Frontal cortex (tissue), 4 donors: Measurements from ENCODE around the gene SH3TC1. TPM values are rescaled to one million over a fixed set of nuclear protein-coding genes. Genes with fewer than 3 reads are reported as not detected.

Experiments
- DNase-seq, 2 donors: peaks; one replicate each; pipeline ENCODE4 v3.0.0; 2012; ENCODE audit warnings: low spot score in 2 of 2
- FAIRE-seq: peaks from 2 replicates; lab custom pipeline; 2012; peaks lifted over from hg19 to GRCh38; lab: Jason Lieb, UNC
- total RNA-seq: library from RNA; depleted of rRNA; stranded (reverse); fragments of >200 nt; gene quantifications from one replicate; pipeline ENCODE4 v1.2.3, GENCODE V29; 2014
- donor health status: control.
- donor health status: control.
- donor health status: control.

Gene SH3TC1
- total RNA-seq, 1 donor from 2014 or later = 1.6 TPM

- FAIRE-seq (no peak), DNase-seq (no peak)
Observed at GRCh38 chr4:8238036-8238511, 39.0 kb downstream of the SH3TC1 start.

DNA sequence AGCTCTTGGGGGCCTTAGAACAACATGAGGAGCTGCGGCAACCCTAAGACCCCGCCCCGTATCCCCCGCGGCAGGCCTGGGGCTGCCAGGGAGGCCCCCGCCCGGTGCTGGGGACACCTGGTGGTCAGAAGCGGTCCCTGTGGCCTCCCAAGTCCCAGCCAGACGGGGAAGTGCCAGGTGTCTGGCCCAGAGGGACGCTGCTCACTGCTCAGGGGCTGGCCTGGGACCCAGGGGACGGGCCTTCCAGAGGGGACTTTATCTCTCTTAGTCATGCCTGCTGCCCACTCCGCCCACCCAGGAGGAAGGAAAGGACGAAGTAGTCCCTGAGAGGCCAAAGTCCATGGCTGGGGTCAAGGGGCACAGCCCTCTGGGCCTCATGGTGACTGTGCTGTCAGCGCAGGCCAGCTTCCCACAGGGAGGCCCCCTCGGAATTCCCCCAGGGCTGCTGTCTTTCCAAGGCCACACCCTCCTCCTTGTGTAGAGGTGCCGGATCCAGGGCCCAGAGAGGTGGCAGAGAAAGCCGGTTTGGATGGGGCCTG is 39.5 kb downstream of the SH3TC1 start:
- DNase-seq = no peak
- FAIRE-seq = no peak

- no peak for DNase-seq
- FAIRE-seq = no peak
Observed at GRCh38 chr4:8239226-8239625, 40.1 kb downstream of the SH3TC1 start.

DNA sequence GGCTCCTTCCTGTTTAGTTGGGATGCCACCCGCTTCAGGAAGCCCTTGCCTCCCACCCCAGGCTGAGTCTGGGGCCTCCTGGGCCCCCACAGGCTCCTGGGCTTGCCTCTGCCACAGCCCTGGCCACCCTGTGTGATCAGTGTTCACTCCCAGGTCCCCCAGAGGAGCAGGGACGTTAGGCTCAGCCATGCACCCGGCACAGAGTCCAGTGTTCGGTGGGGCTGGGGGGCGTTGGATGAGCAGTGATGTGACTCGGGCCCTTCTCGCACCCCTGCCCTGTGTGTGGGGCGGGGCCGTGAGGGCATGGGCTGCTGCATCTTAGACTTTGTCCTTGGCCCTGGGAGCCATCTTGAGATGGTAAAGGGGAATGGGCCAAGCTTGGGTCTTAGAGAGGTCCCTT is 40.6 kb downstream of the SH3TC1 start:
- no peak for FAIRE-seq
- DNase-seq = no peak

- no peak for FAIRE-seq
- DNase-seq = no peak
Observed at GRCh38 chr4:8240211-8241041, 41.3 kb downstream of the SH3TC1 start.

DNA sequence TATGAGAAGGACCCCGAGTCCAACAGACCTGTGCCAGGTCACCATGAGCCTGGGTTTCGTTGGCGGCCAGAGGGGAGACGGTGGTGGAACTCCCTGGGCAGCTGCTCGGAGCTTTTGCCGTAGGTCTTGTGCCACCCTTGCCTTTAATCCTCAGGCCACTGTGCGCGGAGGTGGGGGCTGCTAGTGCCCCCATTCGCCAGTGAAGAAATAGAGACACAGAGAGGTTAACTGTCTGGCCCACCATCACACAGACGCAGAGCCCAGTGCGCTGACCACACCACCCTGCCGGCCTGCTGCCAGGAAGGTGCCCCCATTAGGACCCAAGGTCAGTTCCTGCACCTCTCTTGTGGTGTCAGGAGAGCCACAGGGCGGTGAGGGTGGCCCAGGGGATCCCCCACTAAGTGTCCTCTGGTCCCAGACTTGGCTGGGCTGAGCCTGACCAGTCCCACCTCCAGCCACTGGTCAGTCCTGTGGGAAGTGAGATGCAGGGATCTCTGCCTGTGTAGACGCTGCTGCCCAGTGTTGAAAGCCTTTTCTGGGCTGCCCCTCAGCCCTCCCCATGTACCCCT is 42.2 kb downstream of the SH3TC1 start:
- FAIRE-seq (no peak), DNase-seq (no peak)

- DNase-seq (peak; percentile 87 to 97), FAIRE-seq (no peak)
Observed at GRCh38 chr4:8241895-8242696, 43.0 kb downstream of the SH3TC1 start.

DNA sequence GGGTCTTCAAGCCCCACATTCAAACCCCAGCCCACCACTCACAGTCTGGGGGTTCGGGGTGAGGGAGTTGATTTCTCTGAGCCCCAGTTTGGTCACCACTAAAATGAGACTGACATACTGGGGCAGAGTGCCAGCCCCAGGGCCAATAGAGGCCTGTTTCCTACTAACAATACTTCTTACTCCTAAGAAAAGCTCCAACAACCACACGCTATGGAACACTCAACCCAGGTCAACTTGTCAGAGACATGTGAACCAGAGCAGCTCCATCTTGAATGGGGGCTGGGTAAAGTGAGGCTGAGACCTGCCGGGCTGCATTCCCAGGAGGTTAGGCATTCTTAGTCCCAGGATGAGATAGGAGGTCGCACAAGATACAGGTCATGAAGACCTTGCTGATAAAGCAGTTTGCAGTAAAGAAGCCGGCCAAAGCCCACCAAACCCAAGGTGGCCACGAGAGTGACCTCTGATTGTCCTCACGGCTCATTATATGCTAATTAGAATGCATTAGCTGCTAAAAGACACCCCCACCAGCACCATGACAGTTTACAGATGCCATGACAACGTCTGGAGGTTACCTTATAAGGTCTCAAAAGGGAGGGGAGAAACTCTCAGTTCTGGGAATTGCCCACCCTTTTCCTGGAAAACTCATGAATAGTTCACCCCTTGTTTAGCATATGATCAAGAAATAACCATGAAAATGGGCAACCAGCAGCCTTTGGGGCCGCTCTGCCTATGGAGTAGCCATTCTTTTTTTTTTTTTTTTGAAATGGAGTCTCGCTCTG is 43.9 kb downstream of the SH3TC1 start:
- FAIRE-seq (no peak), DNase-seq (no peak)

DNA sequence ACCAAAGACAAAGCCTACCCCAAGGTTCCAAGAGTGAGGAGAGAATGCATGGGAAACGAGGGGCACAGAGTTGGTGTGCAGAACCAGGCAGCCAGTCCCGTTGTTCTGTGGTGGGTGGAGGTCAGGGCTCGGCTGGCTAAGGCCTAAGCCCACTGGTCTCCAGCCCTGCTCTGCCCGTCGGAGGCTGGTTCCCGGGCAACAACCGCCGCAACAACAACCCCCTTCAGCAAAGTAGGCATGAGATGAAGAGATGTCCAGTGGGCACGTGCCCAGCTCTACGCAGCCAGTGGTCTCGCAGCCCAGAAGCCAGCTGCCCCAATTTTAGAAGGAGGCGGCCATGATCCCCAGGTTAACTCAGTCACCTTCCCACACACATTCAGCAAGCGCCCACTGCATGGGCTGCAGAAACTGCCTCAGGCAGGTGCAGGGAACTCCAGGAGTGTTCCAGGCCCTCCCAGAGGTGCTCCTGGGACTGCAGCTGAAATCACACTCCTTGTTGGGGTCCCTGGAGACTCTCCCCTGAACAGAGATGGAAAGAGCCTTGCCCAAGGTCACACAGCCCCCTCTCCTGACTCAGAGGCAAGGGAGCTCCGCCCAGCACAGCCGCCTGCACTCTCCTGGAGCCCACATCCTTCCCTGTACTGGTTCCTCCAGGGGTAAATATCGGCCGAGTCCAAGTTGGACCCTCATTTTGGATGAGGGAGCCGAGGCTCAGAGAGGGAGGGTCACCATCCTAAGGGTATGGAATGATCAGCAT is 45.1 kb downstream of the SH3TC1 start:
- FAIRE-seq = no peak
- no peak for DNase-seq

GRCh38 chr4:8244931-8245460 is 45.9 kb downstream of the SH3TC1 start:
- FAIRE-seq = no peak
- no peak for DNase-seq

GRCh38 chr4:8245884-8246833 is 47.1 kb downstream of the SH3TC1 start:
- no peak for DNase-seq
- FAIRE-seq = no peak

DNA sequence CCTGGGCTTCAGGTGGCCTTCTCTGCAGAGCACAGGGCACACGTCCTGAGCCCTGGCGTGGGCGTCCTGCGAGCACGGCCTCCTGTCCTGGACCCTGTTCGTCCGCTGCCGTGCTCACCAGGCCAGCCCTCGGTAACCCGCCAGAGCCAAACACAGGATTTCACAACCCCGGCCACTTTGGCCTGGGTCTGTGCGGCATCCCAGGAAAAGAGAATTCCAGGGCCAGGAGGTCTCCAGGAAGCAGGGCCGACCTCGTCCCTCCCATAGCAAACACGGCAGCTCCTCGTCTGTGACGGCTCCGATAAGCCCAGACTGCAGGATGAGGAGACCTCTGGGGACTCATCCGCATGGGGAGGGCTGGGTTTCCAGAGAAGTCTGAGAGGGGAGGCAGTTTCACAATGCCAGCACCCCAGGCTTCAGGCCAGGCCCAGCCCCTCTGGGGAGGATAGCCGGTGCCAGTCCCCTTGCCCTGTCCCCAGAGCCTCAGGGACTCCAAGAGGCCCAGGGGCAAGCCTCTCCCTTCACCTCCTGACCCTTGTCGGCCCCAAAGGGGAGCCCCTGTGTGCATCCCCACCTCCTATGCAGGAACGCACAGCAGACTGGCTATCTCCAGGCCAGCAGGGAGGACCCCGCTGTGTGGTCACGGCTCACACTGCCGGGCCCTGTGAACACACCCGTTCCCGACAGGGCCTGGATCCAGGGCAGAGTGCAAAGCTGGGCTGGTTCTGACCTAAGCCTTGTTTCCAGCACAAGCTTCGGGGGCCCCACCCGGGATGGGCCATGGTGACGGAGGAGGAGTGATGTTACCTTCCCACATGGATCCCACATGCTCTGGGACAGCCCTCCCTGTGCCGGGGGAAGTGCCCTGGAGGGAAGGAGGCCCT is 48.2 kb downstream of the SH3TC1 start:
- FAIRE-seq (no peak), DNase-seq (no peak)

GRCh38 chr4:8248091-8248490 is 49.0 kb downstream of the SH3TC1 start:
- DNase-seq = no peak
- FAIRE-seq = no peak

- DNase-seq = no peak
- no peak for FAIRE-seq
Observed at GRCh38 chr4:8250227-8250626, 51.1 kb downstream of the SH3TC1 start.

DNA sequence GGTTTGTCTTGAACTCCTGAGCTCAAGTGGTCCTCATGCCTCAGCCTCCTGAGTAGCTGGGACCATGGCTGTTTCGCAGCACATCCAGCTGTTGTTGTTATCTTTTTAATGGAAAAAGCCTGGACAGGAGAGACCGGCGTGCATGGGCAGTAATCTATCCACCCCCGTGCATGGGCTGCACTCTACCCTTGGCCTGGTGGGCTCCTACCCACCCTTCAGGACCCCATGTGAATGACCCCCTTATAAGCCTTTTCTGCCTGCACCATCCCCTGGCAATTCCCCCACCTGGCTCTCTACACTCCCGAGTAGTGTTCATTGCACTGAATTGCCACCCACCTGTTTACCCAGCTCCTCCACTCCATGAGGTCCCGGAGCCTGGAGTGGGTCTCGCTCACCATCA is 51.5 kb downstream of the SH3TC1 start:
- FAIRE-seq (no peak), DNase-seq (no peak)

DNA sequence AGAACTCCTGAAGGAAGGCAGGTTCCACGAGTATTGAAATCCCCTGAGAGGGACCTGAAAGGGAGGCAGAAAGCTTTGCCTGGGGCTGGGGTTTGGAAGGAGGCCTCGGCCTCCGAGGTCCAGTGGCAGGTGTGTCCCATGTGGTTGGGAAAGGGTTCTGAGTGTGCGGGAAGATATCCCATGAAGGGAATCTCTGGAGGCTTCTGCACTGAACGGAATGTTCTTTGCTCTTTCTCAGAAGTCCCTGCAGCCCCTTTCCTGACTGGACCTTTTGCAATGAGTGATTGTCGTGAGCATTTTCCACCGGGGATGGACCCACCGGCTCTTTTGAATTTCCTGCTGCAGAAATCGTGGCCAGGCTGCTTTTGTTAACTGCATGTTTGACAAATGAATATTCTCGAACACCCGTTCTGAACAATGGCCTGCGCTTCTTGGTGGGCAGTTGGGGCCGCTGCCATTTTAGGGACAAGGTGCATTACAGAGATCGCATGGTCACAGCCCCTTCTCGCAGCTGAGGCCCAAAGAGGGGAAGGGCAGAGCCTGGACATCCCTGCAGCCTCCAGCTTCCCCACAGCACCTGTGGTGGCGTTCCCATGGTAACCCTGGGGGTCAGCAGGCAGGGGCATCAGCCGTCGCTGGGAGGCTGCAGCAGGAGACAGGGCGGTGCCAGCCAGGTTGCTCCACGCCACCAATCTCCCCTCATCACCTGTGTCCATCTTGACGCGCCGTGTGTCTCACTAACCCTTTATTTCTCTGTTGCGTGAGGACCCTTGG is 52.2 kb downstream of the SH3TC1 start:
- FAIRE-seq (no peak), DNase-seq (no peak)
